PC-3 (cell line): ENCODE data around the gene DERL3. TPM values are rescaled to one million over a fixed set of nuclear protein-coding genes. Genes with fewer than 3 reads are reported as not detected.
"Not testable (repeated sequence)": the region's sequence is repeated elsewhere in the genome, so short reads cannot be mapped to it uniquely, and the experiment has no call there.

Experiments used
- ATAC-seq: fragments of 200-7000 bp; cut with Tn5 transposase; 2 replicates; pipeline ENCODE4 v1.9.1; 2020; ENCODE audit warnings: mild to moderate bottlenecking, moderate library complexity
- BruUV-seq: library from RNA; stranded (reverse); fragments of 400-500 nt; replicated peaks from 2 replicates; lab custom pipeline; 2021; lab: Mats Ljungman, UMichigan
- CTCF ChIA-PET: fragments of 300-600 bp; sonication (Branson Sonifier 250); formaldehyde crosslinking; loops from one replicate; lab custom pipeline; 2022; ENCODE audit warnings: antibody characterized with exemption; lab: Charles Lee
- POLR2A ChIA-PET: fragments of 300-600 bp; sonication (Branson Sonifier 250); formaldehyde crosslinking; loops from one replicate; lab custom pipeline; 2022; ENCODE audit warnings: antibody characterized with exemption; ENCODE audit not compliant: unreplicated experiment; lab: Charles Lee
- DNase-seq: peaks from one replicate; pipeline ENCODE4 v3.0.0-alpha.2; 2015
- H2AFZ ChIP-seq: fragments of 300-600 bp; sonication (generic); 2 replicates; pipeline ENCODE4 v1.6.0; 2016; ENCODE audit warnings: antibody characterized with exemption, low read length
- H3F3A ChIP-seq: fragments of 300-600 bp; sonication (generic); one replicate; pipeline ENCODE4 v1.6.0; 2017; ENCODE audit warnings: antibody characterized with exemption, low read length, control low read depth, mild to moderate bottlenecking; ENCODE audit not compliant: unreplicated experiment
- H3K27ac ChIP-seq: fragments of 300-600 bp; sonication (generic); 2 replicates; pipeline ENCODE4 v1.5.1; 2016; ENCODE audit warnings: mild to moderate bottlenecking, low read length
- H3K27me3 ChIP-seq: fragments of 300-600 bp; sonication (generic); 2 replicates; pipeline ENCODE4 v1.6.1; 2016; ENCODE audit warnings: low read length, mixed read lengths
- H3K36me3 ChIP-seq: fragments of 300-600 bp; sonication (generic); 2 replicates; pipeline ENCODE4 v1.6.1; 2016; ENCODE audit warnings: low read depth, mixed run types, low read length, mixed read lengths
- H3K4me1 ChIP-seq: fragments of 300-600 bp; sonication (generic); 2 replicates; pipeline ENCODE4 v1.5.1; 2016; ENCODE audit warnings: low read length; ENCODE audit not compliant: insufficient read depth
- H3K4me2 ChIP-seq: fragments of 300-600 bp; sonication (generic); 2 replicates; pipeline ENCODE4 v1.6.0; 2016; ENCODE audit warnings: low read length
- H3K4me3 ChIP-seq: fragments of 300-600 bp; sonication (generic); 2 replicates; pipeline ENCODE4 v1.5.1; 2016; ENCODE audit warnings: mild to moderate bottlenecking, low read length, mixed read lengths
- H3K79me2 ChIP-seq: fragments of 300-600 bp; sonication (generic); 2 replicates; pipeline ENCODE4 v1.6.1; 2017; ENCODE audit warnings: low read length, mixed read lengths
- H3K9ac ChIP-seq: fragments of 300-600 bp; sonication (generic); 2 replicates; pipeline ENCODE4 v1.6.0; 2016; ENCODE audit warnings: mild to moderate bottlenecking, low read length
- H3K9me2 ChIP-seq: fragments of 300-600 bp; sonication (generic); replicated peaks from 2 replicates; pipeline ENCODE4 v1.6.1; 2016; ENCODE audit warnings: mixed run types, low read length, mixed read lengths
- H3K9me3 ChIP-seq: fragments of 300-600 bp; sonication (generic); 2 replicates; pipeline ENCODE4 v1.6.1; 2016; ENCODE audit warnings: low read length, mixed read lengths
- H4K20me1 ChIP-seq: fragments of 300-600 bp; sonication (generic); 2 replicates; pipeline ENCODE4 v1.6.1; 2016; ENCODE audit warnings: low read length, mixed read lengths
- EZH2 ChIP-seq: fragments of 300-600 bp; sonication (generic); IDR thresholded peaks from one replicate; pipeline ENCODE4 v1.6.1; 2017; ENCODE audit warnings: antibody characterized with exemption, mild to moderate bottlenecking, low read length; ENCODE audit not compliant: unreplicated experiment
- EZH2phosphoT487 ChIP-seq: fragments of 300-600 bp; sonication (generic); IDR thresholded peaks from 2 replicates; pipeline ENCODE4 v1.6.1; 2018; ENCODE audit warnings: mild to moderate bottlenecking, antibody characterized with exemption, low read length, borderline replicate concordance
- intact Hi-C: fragments of 100-400 bp; cut with micrococcal nuclease; formaldehyde crosslinking; loops from 2 replicates; pipeline ENCODE4 v1.9.0; 2023
- total RNA-seq: library from RNA; depleted of rRNA; stranded (reverse); fragments of >200 nt; gene quantifications from 2 replicates; pipeline ENCODE4 v1.2.3, GENCODE V29; 2014
- TF ChIP-seq, protein P1 (sequence below): fragments of 300-600 bp; sonication (generic); conservative IDR thresholded peaks from 2 replicates; pipeline ENCODE4 v1.5.1; 2017; ENCODE audit warnings: antibody characterized with exemption, low read depth, mild to moderate bottlenecking, low read length

Gene DERL3
- total RNA-seq, 1 experiment from 2014 or later, result not detected

DNA sequence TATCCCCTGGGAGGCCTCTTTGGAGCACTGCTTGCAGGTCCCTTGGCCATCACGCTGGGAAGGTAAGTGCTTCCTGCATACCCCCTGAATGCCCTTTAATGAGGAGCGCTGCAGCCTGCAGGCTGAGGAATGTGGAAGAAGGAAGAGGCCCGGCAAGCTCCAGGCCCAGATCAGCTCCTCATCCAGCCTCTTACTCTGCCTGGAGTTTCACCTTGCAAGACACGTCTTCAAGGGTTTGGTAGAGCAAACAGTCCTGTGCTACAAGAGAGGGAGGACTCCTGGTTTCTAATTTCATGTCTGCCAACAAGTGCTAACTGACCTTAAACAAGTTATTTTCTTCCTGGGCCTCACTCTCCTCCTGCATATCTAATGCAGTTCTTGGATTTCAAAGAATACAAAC, 29.8 kb upstream of the DERL3 start:
- no peaks in the 10 kb centered on the region for H3K27me3 ChIP-seq
- no peaks in the 10 kb centered on the region for H3F3A ChIP-seq
- no peaks in the 10 kb centered on the region for H4K20me1 ChIP-seq
- H3K4me2 ChIP-seq, result no peak overlapping the region
- no TSS peak for BruUV-seq
- POLR2A ChIA-PET, result no interaction called here
- no peaks in the 10 kb centered on the region for H3K9me3 ChIP-seq
- intact Hi-C loops, result no loop called here
- no peak overlapping the region for H3K4me3 ChIP-seq
- no peaks in the 10 kb centered on the region for H3K4me1 ChIP-seq
- DNase-seq (no peak), ATAC-seq (no peak)
- CTCF ChIA-PET, result no interaction called here
- no peaks in the 10 kb centered on the region for H3K79me2 ChIP-seq
- H3K9ac ChIP-seq, result no peak overlapping the region
- no peak overlapping the region for H2AFZ ChIP-seq
- TF ChIP-seq, protein P1, sequence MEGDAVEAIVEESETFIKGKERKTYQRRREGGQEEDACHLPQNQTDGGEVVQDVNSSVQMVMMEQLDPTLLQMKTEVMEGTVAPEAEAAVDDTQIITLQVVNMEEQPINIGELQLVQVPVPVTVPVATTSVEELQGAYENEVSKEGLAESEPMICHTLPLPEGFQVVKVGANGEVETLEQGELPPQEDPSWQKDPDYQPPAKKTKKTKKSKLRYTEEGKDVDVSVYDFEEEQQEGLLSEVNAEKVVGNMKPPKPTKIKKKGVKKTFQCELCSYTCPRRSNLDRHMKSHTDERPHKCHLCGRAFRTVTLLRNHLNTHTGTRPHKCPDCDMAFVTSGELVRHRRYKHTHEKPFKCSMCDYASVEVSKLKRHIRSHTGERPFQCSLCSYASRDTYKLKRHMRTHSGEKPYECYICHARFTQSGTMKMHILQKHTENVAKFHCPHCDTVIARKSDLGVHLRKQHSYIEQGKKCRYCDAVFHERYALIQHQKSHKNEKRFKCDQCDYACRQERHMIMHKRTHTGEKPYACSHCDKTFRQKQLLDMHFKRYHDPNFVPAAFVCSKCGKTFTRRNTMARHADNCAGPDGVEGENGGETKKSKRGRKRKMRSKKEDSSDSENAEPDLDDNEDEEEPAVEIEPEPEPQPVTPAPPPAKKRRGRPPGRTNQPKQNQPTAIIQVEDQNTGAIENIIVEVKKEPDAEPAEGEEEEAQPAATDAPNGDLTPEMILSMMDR, result no peak
- TF ChIP-seq EZH2phosphoT487 (no peak), EZH2 (no peak)
- H3K9me2 ChIP-seq, result no peaks in the 10 kb centered on the region
- no peak overlapping the region for H3K27ac ChIP-seq
- no peaks in the 10 kb centered on the region for H3K36me3 ChIP-seq

DNA sequence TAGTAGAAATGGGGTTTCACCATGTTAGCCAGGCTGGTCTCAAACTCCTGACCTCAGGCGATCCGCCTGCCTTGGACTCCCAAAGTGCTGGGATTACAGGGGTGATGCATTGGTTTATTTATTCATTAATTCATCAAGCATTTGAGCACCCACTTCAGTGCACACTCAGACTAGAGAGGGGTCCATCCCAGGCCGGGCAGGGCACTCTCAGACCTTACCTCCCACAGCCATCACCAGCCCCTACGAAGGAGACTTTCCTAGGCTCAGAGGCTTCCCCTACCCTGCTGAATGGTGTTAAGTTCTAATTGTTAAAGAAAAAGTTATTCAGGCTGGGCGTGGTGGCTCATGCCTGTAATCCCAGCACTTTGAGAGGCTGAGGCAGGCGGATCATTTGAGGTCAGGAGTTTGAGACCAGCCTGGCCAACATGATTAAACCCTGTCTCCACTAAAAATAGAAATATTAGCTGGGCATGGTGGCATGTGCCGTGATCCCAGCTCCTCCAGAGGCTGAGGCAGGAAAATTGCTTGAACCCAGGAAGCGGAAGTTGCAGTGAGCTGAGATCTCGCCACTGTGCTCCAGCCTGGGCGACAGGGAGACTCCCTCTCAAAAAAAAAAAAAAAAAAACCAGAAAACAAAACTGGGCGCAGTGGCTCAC, 25.8 kb upstream of the DERL3 start:
- POLR2A ChIA-PET, H3K9me2 ChIP-seq, H3K4me3 ChIP-seq, H3K9ac ChIP-seq, H3F3A ChIP-seq, H3K27me3 ChIP-seq, H3K27ac ChIP-seq, BruUV-seq, ATAC-seq, DNase-seq, H3K9me3 ChIP-seq, H3K79me2 ChIP-seq, H3K36me3 ChIP-seq, CTCF ChIA-PET, intact Hi-C loops, H4K20me1 ChIP-seq, H3K4me1 ChIP-seq, H2AFZ ChIP-seq, H3K4me2 ChIP-seq: not testable (repeated sequence)

DNA sequence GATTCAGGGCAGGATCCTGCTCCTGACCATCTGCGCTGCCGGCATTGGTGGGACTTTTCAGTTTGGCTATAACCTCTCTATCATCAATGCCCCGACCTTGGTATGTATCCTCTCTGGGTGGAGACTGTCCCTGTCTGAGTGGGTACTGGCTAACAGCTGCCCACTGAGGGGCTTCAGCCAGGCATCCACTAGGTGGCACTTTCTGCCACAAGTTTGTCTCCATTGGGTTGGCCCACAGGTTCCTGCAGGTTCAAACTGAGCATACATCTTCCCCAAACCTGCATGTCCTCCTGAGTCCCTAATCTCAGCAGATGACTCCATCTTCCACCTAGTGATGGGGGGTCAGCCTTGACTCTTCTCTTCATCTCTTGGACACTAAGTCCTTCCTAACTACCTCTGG, 23.3 kb upstream of the DERL3 start:
- CTCF ChIA-PET, result no interaction called here
- no peak overlapping the region for H3K9ac ChIP-seq
- no peaks in the 10 kb centered on the region for H4K20me1 ChIP-seq
- H3K9me3 ChIP-seq, result no peaks in the 10 kb centered on the region
- no peak overlapping the region for H2AFZ ChIP-seq
- no peaks in the 10 kb centered on the region for H3K79me2 ChIP-seq
- no peak for TF ChIP-seq EZH2phosphoT487
- TF ChIP-seq, protein P1, result peak; percentile 66
- H3K36me3 ChIP-seq, result no peaks in the 10 kb centered on the region
- no peaks in the 10 kb centered on the region for H3K27me3 ChIP-seq
- no peak overlapping the region for H3K27ac ChIP-seq
- H3F3A ChIP-seq, result no peaks in the 10 kb centered on the region
- H3K4me3 ChIP-seq, result no peak overlapping the region
- intact Hi-C loops, result no loop called here
- POLR2A ChIA-PET, result no interaction called here
- H3K4me2 ChIP-seq, result no peak overlapping the region
- no TSS peak for BruUV-seq
- peaks cover 5% of the 10 kb centered on the region; the same call in 1 of the 2 replicates for H3K4me1 ChIP-seq
- ATAC-seq (peak; percentile 27; the same call in 1 of the 2 replicates), DNase-seq (peak; percentile 49)
- H3K9me2 ChIP-seq, result no peaks in the 10 kb centered on the region

DNA sequence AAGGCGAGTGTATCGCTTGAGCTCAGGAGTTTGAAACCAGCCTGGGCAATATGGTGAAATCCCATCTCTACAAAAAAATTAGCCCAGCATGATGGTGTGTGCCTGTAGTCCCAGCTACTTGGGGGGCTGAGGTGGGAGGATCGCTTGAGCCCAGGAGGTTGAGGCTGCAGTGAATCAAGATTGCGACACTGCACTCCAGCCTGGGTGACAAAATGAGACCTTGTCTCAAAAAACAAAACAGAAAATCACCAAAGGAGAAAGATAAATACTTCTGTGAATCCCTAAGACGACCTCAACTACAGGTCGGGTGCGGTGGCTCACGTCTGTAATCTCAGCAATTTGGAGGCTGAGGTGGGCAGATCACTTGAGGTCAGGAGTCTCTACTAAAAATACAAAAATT, 21.4 kb upstream of the DERL3 start:
- CTCF ChIA-PET, result not testable (repeated sequence)

More for the DNA sequence above, 21.4 kb upstream of the DERL3 start:
- H3F3A ChIP-seq, H3K9ac ChIP-seq, ATAC-seq, BruUV-seq, H3K36me3 ChIP-seq, H2AFZ ChIP-seq, H3K4me2 ChIP-seq, H4K20me1 ChIP-seq, H3K4me1 ChIP-seq, H3K9me2 ChIP-seq, DNase-seq, H3K27me3 ChIP-seq, POLR2A ChIA-PET, intact Hi-C loops, H3K4me3 ChIP-seq, H3K27ac ChIP-seq, H3K79me2 ChIP-seq, H3K9me3 ChIP-seq: not testable (repeated sequence)
